ENCODE measurements around the gene PLCH1. TPM values are rescaled to one million over a fixed set of nuclear protein-coding genes. Genes with fewer than 3 reads are reported as not detected.

PLCH1 gene
- total and polyA plus RNA-seq, 9 of the 15 experiments (the other 6 are each of a cell fraction or from before 2014, with no cell fraction given): 0.17 to 0.62 (median 0.40) TPM

DNA sequence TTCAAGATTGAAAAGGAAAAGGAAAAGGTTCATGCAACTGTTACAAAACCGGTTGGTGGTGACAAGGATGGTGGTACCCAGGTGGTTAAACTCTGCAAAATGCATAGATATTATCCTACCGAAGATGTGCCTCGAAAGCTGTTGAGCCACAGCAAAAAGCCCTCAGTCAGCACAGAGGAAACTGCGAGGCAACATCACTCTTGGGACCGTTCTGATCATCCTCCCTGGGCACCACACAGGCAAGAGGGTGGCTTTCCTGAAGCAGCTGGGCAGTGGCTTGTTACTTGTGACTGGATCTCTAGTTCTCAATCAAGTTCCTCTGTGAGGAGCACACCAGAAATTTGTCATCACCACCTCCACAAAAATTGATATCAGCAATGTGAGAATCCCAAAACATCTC lies 86.9 kb downstream of the PLCH1 start (continued):
- TF ChIP-seq ETV5 (CRISPR knock-in tag; IDR thresholded peaks at IDR 0.05; ENCODE audit: low read depth) (no peak), XRCC5 (IDR thresholded peaks at IDR 0.05; ENCODE audit: low read depth, low read length) (no peak), ZNF551 (CRISPR knock-in tag; IDR thresholded peaks at IDR 0.05) (no peak), L3MBTL2 (IDR thresholded peaks at IDR 0.05) (no peak)

DNA sequence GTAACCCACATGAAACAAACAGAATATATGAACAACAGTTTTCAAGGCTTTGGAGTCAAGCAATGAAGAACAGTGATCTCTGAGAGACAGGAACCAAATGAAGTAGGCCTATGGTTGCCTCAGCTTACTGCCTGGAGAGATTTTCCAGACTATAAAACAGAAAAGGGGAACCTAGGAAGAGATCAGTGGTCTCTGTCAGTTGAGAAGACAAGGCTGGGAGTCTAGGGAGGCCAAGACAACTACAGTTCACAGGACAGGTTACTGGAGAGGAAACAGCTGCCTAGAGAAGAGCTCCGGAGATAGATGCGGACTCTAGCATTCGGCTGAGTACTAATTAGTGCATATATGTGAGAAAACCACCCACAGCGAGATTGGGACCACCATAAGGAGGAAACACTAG lies 87.7 kb downstream of the PLCH1 start:
- 2% methylated on average over 4 of the region's 4 CpGs for WGBS (ENCODE audit: insufficient coverage, low coverage, missing lambda C conversion rate)

More for the DNA sequence above, 87.7 kb downstream of the PLCH1 start:
- peak; percentile 15 for FAIRE-seq
- intact Hi-C loops (cut with micrococcal nuclease) (no loop called here), in situ Hi-C loops (cut with MboI) (no loop called here)
- no peak overlapping the region for H3K9ac ChIP-seq (ENCODE audit: insufficient read depth in 1 of 2, low read depth in 2 of 2, low read length in 2 of 2)
- H3K4me1 ChIP-seq (replicated peaks in 1 of 2; ENCODE audit: control insufficient read depth in 2 of 2, insufficient read depth in 2 of 2, low read length in 2 of 2): no peaks in the 10 kb centered on the region
- ATAC-seq: no peak
- CTCF ChIA-PET (ENCODE audit: low intra/inter-chr PET ratio): no interaction called here
- no peaks in the 10 kb centered on the region for H3K79me2 ChIP-seq (ENCODE audit: control insufficient read depth, insufficient read depth, low read length)
- no peaks in the 10 kb centered on the region for H3K9me3 ChIP-seq (replicated peaks; ENCODE audit: control insufficient read depth, insufficient read depth, low read depth, low read length)
- POLR2A ChIA-PET: interaction anchor here (0.6 to 1.5 kb wide), 3 partner anchors 8 to 18 kb away, joined by 3 read pairs; no protein-coding TSS in a partner anchor
- no TSS peak for BruUV-seq (replicated peaks)
- H3K27ac ChIP-seq (ENCODE audit: extremely low read depth, low read depth, low read length): no peak overlapping the region
- no peak overlapping the region for H3K4me2 ChIP-seq (ENCODE audit: insufficient read depth, low read length)
- TF ChIP-seq TAF15 (IDR thresholded peaks at IDR 0.05; ENCODE audit: low read depth, low read length): no peak
- no peak for TF ChIP-seq PCBP2 (IDR thresholded peaks at IDR 0.05; ENCODE audit: low read depth, low read length, poor library complexity, severe bottlenecking)
- no peaks in the 10 kb centered on the region for H3K9me1 ChIP-seq (ENCODE audit: control insufficient read depth, insufficient read depth, low read length)
- no peak overlapping the region for H2AFZ ChIP-seq (ENCODE audit: low read depth, low read length)
- peaks cover 0 to 5% of the 10 kb centered on the region in 2 experiments; a peak in 1 of 5 replicates for H3K27me3 ChIP-seq (ENCODE audit: control insufficient read depth in 2 of 2, insufficient read depth in 2 of 2, low read length in 2 of 2)
- H3K4me3 ChIP-seq: no peak overlapping the region
- DNase-seq (ENCODE audit: extremely low read depth in 1 of 4, low spot score in 3 of 4): no peak
- H4K20me1 ChIP-seq (replicated peaks; ENCODE audit: control insufficient read depth, insufficient read depth, low read length): no peaks in the 10 kb centered on the region
- no peaks in the 10 kb centered on the region for H3K36me3 ChIP-seq (ENCODE audit: control insufficient read depth, insufficient read depth, low read length)

All from K562 (cell line).